Ascending aorta (tissue), 2 donors: ENCODE data around the gene LGALS7. TPM values are rescaled to one million over a fixed set of nuclear protein-coding genes. Genes with fewer than 3 reads are reported as not detected.

Experiments
- DNase-seq, 2 donors: peaks; one replicate each; pipeline ENCODE4 v3.0.0-alpha.2; 2019; ENCODE audit warnings: low spot score in 2 of 2
- H3K27ac ChIP-seq, 2 donors: fragments of 200-600 bp; sonication (generic); one replicate each; pipeline ENCODE4 v1.5.1; 2016 to 2017; ENCODE audit warnings: mild to moderate bottlenecking in 1 of 2
- H3K27me3 ChIP-seq: fragments of 200-600 bp; sonication (generic); one replicate; pipeline ENCODE4 v1.5.1; 2017
- H3K36me3 ChIP-seq, 2 donors: fragments of 200-600 bp; sonication (generic); one replicate each; pipeline ENCODE4 v1.5.1; 2016
- H3K4me1 ChIP-seq, 2 donors: fragments of 200-600 bp; sonication (generic); one replicate each; pipeline ENCODE4 v1.5.1; 2016 to 2017; ENCODE audit warnings: mild to moderate bottlenecking in 1 of 2
- H3K4me3 ChIP-seq, 2 donors: fragments of 200-600 bp; sonication (generic); one replicate each; pipeline ENCODE4 v1.5.1; 2016 to 2017; ENCODE audit warnings: mild to moderate bottlenecking in 1 of 2
- H3K9me3 ChIP-seq, 2 donors: fragments of 200-600 bp; sonication (generic); one replicate each; pipeline ENCODE4 v1.5.1; 2016
- intact Hi-C: fragments of 100-400 bp; cut with DNase I; formaldehyde crosslinking; loops from one replicate; pipeline ENCODE4 v1.15.1; 2023
- total RNA-seq: library from RNA; depleted of rRNA; stranded (reverse); fragments of >200 nt; gene quantifications from one replicate; pipeline ENCODE4 v1.1.0, GENCODE V29; 2016
- TF ChIP-seq, protein P1 (sequence below), 3 experiments: fragments of 200-600 bp in 2 of 3; fragments of 450-650 bp in 1 of 3; sonication (generic) in 2 of 3; IDR thresholded peaks; one replicate each; pipeline ENCODE4 v1.5.1; 2016 to 2019; ENCODE audit warnings: antibody characterized with exemption in 3 of 3, mild to moderate bottlenecking in 1 of 3, moderate library complexity in 1 of 3

LGALS7 gene
- total RNA-seq, 1 donor from 2014 or later = not detected

DNA sequence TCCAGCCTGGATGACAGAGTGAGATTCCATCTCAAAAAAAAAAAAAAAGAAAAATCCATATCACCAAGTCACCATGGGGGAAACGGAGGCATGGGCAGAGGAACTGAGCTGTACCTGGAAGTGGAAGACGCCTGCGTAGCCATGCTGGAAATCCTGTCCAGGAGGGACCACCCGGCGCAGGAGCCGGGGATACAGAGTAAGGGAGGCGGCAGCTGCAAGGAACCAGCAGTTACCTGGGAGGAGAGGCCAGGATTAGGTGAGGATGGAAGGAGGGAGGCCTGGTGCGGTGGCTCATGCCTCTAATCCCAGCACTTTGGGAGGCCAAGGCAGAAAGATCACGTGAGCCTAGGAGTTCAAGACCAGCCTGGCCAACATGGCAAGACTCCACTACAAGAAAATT is 31.0 kb downstream of the LGALS7 start:
- no peak for DNase-seq
- TF ChIP-seq, protein P1, sequence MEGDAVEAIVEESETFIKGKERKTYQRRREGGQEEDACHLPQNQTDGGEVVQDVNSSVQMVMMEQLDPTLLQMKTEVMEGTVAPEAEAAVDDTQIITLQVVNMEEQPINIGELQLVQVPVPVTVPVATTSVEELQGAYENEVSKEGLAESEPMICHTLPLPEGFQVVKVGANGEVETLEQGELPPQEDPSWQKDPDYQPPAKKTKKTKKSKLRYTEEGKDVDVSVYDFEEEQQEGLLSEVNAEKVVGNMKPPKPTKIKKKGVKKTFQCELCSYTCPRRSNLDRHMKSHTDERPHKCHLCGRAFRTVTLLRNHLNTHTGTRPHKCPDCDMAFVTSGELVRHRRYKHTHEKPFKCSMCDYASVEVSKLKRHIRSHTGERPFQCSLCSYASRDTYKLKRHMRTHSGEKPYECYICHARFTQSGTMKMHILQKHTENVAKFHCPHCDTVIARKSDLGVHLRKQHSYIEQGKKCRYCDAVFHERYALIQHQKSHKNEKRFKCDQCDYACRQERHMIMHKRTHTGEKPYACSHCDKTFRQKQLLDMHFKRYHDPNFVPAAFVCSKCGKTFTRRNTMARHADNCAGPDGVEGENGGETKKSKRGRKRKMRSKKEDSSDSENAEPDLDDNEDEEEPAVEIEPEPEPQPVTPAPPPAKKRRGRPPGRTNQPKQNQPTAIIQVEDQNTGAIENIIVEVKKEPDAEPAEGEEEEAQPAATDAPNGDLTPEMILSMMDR (IDR thresholded peaks at IDR 0.05) = no peak
- H3K4me3 ChIP-seq = no peak overlapping the region
- no peaks in the 10 kb centered on the region for H3K9me3 ChIP-seq
- no peaks in the 10 kb centered on the region for H3K27me3 ChIP-seq
- H3K4me1 ChIP-seq = no peaks in the 10 kb centered on the region
- H3K27ac ChIP-seq = no peak overlapping the region
- no peaks in the 10 kb centered on the region for H3K36me3 ChIP-seq
- intact Hi-C loops = no loop called here

DNA sequence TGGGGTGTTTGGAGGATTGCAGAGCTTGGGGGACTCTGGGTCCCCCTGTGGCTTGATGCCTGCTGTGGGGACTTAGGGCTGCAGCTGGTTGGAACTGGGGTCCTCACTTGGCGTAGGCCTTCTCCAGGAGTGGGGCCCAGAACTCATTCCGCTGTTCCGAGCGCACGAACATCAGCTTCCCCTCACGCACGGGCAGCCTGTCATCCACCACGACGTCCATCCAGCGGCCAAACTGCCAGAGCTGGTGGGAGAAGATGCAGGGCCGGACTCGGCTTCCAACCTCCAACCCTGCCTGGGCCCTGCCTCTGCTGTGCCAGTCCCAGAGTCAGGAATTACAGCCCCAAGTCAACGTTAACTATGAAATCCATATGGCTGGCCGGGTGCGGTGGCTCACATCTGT is 31.6 kb downstream of the LGALS7 start:
- Histone ChIP-seq H3K9me3 (no peaks in the 10 kb centered on the region), H3K4me3 (no peak overlapping the region), H3K36me3 (no peaks in the 10 kb centered on the region), H3K27ac (no peak overlapping the region), H3K27me3 (no peaks in the 10 kb centered on the region), H3K4me1 (no peaks in the 10 kb centered on the region)
- intact Hi-C loops = no loop called here
- TF ChIP-seq, protein P1 (IDR thresholded peaks at IDR 0.05) = no peak
- DNase-seq = no peak

DNA sequence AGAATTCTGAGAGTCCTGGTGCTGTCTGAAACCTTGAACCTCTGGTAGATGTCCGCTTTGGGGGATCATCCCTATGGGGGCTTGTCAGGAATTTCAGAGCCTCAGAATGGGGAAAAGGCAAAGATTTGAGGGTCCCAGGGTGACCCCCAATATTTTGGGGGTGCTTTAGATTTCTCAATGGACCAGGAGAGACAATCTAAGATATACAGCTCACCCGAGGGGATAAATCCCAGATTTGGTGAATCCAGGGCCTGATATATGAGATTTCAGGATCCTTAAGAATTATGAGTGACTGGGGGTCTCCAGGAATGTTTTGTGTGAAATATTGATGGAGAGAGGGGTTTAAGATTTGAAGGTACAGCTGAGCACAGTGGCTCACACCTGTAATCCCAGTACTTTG is 32.4 kb downstream of the LGALS7 start:
- no peak overlapping the region for H3K27ac ChIP-seq
- H3K27me3 ChIP-seq = no peaks in the 10 kb centered on the region
- TF ChIP-seq, protein P1 (IDR thresholded peaks at IDR 0.05) = no peak
- peaks cover 5 to 7% of the 10 kb centered on the region in 2 donors for H3K4me1 ChIP-seq
- H3K4me3 ChIP-seq = no peak overlapping the region
- DNase-seq = no peak
- intact Hi-C loops = no loop called here
- H3K36me3 ChIP-seq = no peaks in the 10 kb centered on the region
- no peaks in the 10 kb centered on the region for H3K9me3 ChIP-seq

DNA sequence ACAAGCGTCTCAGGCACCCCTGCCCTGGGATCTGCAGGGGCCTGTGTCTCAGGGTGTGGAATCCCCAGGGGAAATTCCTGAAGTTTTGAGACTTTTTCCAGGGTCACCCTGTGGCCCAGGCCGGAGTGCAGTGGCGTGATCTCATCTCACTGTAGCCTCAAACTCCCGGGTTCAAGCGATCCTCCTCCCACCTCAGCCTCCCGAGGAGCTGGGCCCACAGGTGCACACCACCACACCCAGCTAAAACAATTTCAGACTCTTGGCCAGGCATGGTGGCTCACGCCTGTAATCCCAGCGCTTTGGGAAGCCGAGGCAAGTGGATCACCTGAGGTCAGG is 33.1 kb downstream of the LGALS7 start:
- Histone ChIP-seq H3K4me3 (no peak overlapping the region), H3K36me3 (no peaks in the 10 kb centered on the region), H3K4me1 (peaks cover 6 to 9% of the 10 kb centered on the region in 2 donors), H3K27ac (no peak overlapping the region), H3K9me3 (no peaks in the 10 kb centered on the region), H3K27me3 (no peaks in the 10 kb centered on the region)
- intact Hi-C loops = no loop called here
- DNase-seq = no peak
- TF ChIP-seq, protein P1 (IDR thresholded peaks at IDR 0.05) = no peak

DNA sequence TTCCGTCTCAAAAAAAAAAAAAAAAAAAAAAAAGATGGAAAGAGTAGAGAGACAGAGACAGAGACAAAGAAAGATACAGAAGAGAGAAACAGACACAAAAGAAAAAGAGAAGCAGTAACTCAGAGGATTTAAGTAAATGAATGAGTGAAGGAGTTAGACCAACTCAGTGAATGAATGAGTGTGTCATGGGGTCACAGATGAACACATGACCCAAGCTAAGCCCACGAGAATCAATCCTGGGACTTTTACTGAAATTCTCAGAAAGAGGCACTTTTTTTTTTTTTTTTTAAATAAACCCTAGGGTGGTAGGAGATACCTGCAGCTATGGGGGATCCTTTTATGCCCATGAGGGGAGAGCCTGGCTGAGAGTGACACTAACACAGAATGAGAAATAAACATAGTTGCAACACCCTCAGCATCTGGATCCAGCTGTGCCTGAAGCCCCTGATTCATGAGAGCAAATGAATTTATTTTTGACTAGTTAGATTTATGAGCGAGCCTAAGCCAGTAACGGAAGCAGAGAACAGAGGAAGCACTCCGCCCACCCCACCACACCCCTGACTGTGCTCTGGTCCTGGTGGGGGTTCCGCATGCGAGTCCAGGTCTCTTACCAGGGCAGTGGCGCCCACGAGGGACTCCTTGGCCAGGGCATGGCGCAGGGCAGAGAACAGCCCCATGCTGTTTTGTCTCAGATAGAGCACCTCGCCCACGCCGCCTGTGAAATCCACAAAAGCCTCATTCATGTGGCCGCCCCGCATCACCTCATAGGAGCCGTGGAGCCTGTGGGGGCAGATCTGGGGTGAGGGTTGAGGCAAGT is 33.7 kb downstream of the LGALS7 start:
- no peaks in the 10 kb centered on the region for H3K36me3 ChIP-seq
- intact Hi-C loops = no loop called here
- TF ChIP-seq, protein P1 (IDR thresholded peaks at IDR 0.05) = no peak
- peaks cover 6 to 12% of the 10 kb centered on the region in 2 donors for H3K4me1 ChIP-seq
- no peak overlapping the region for H3K4me3 ChIP-seq
- H3K27me3 ChIP-seq = no peaks in the 10 kb centered on the region
- H3K9me3 ChIP-seq = no peaks in the 10 kb centered on the region
- no peak for DNase-seq
- H3K27ac ChIP-seq = no peak overlapping the region
